ENCODE results near the gene PTPRN2.

The PTPRN2 gene

GRCh38 chr7:158270856-158271413 is 316.7 kb downstream of the PTPRN2 start:
- no peak overlapping the region for H3K27ac ChIP-seq (ENCODE audit: low read depth, low read length)
- no CpG with 5 or more reads among the region's 9 CpGs for WGBS (ENCODE audit: extremely low coverage, insufficient coverage, low lambda C conversion rate)
- no peak overlapping the region for H2BK5ac ChIP-seq (ENCODE audit: low read length)
- H3K79me2 ChIP-seq (ENCODE audit: control insufficient read depth, insufficient read depth, low read length), result no peaks in the 10 kb centered on the region
- H3K36me3 ChIP-seq (ENCODE audit: control insufficient read depth, insufficient read depth, low read length), result no peaks in the 10 kb centered on the region
- no peak overlapping the region for H3K9ac ChIP-seq (ENCODE audit: low read length)
- H3K56ac ChIP-seq (ENCODE audit: low read length), result no peak overlapping the region
- H3K27me3 ChIP-seq (ENCODE audit: insufficient read depth, low read length, poor library complexity), result no peaks in the 10 kb centered on the region
- H3K79me1 ChIP-seq (ENCODE audit: low read length), result no peaks in the 10 kb centered on the region
- no peak overlapping the region for H4K5ac ChIP-seq (ENCODE audit: low read length)
- H3K4ac ChIP-seq (ENCODE audit: low read depth, low read length), result no peak overlapping the region
- no peaks in the 10 kb centered on the region for H3K4me1 ChIP-seq (ENCODE audit: control insufficient read depth, low read depth, low read length)
- H3K4me2 ChIP-seq (ENCODE audit: low read length), result no peak overlapping the region
- H2BK15ac ChIP-seq (replicated peaks; ENCODE audit: low read depth), result no peak overlapping the region
- no peak overlapping the region for H4K8ac ChIP-seq (ENCODE audit: low read depth, low read length)
- no peak overlapping the region for H2AK5ac ChIP-seq (ENCODE audit: low read length)
- no peak overlapping the region for H3K23ac ChIP-seq (ENCODE audit: low read length)
- no peak for DNase-seq
- H3K18ac ChIP-seq (ENCODE audit: low read length), result no peak overlapping the region
- H3K4me3 ChIP-seq (ENCODE audit: low read length), result no peak overlapping the region
- no peak overlapping the region for H2BK120ac ChIP-seq (ENCODE audit: low read depth, low read length)

- H2BK120ac ChIP-seq (ENCODE audit: low read depth, low read length), result no peak overlapping the region
- WGBS (ENCODE audit: extremely low coverage, insufficient coverage, low lambda C conversion rate), result no CpG with 5 or more reads among the region's 13 CpGs
- H2BK15ac ChIP-seq (replicated peaks; ENCODE audit: low read depth), result no peak overlapping the region
These were observed 317.4 kb downstream of the PTPRN2 start for GRCh38 chr7:158270106-158270775.

GRCh38 chr7:158268816-158269535 is 318.6 kb downstream of the PTPRN2 start:
- no peak overlapping the region for H2BK5ac ChIP-seq (ENCODE audit: low read length)
- H3K36me3 ChIP-seq (ENCODE audit: control insufficient read depth, insufficient read depth, low read length), result no peaks in the 10 kb centered on the region
- H2BK15ac ChIP-seq (replicated peaks; ENCODE audit: low read depth), result no peak overlapping the region
- H3K9ac ChIP-seq (ENCODE audit: low read length), result no peak overlapping the region
- no peaks in the 10 kb centered on the region for H3K79me2 ChIP-seq (ENCODE audit: control insufficient read depth, insufficient read depth, low read length)
- H3K27me3 ChIP-seq (ENCODE audit: insufficient read depth, low read length, poor library complexity), result no peaks in the 10 kb centered on the region
- H3K4me2 ChIP-seq (ENCODE audit: low read length), result no peak overlapping the region
- H3K27ac ChIP-seq (ENCODE audit: low read depth, low read length), result no peak overlapping the region
- H3K4me3 ChIP-seq (ENCODE audit: low read length), result no peak overlapping the region
- no peak overlapping the region for H3K56ac ChIP-seq (ENCODE audit: low read length)
- no peak overlapping the region for H3K23ac ChIP-seq (ENCODE audit: low read length)
- no peak overlapping the region for H2AK5ac ChIP-seq (ENCODE audit: low read length)
- H3K4ac ChIP-seq (ENCODE audit: low read depth, low read length), result no peak overlapping the region
- WGBS (ENCODE audit: extremely low coverage, insufficient coverage, low lambda C conversion rate), result no CpG with 5 or more reads among the region's 28 CpGs
- no peak overlapping the region for H4K5ac ChIP-seq (ENCODE audit: low read length)
- no peak overlapping the region for H2BK120ac ChIP-seq (ENCODE audit: low read depth, low read length)
- H3K4me1 ChIP-seq (ENCODE audit: control insufficient read depth, low read depth, low read length), result no peaks in the 10 kb centered on the region
- no peak for DNase-seq
- no peak overlapping the region for H3K18ac ChIP-seq (ENCODE audit: low read length)
- no peaks in the 10 kb centered on the region for H3K79me1 ChIP-seq (ENCODE audit: low read length)
- no peak overlapping the region for H4K8ac ChIP-seq (ENCODE audit: low read depth, low read length)

More at GRCh38 chr7:158270106-158270775, 317.4 kb downstream of the PTPRN2 start:
- Histone ChIP-seq H3K27ac (ENCODE audit: low read depth, low read length) (no peak overlapping the region), H2AK5ac (ENCODE audit: low read length) (no peak overlapping the region), H3K56ac (ENCODE audit: low read length) (no peak overlapping the region), H3K36me3 (ENCODE audit: control insufficient read depth, insufficient read depth, low read length) (no peaks in the 10 kb centered on the region), H3K4ac (ENCODE audit: low read depth, low read length) (no peak overlapping the region), H4K8ac (ENCODE audit: low read depth, low read length) (no peak overlapping the region), H3K79me2 (ENCODE audit: control insufficient read depth, insufficient read depth, low read length) (no peaks in the 10 kb centered on the region), H2BK5ac (ENCODE audit: low read length) (no peak overlapping the region), H3K9ac (ENCODE audit: low read length) (no peak overlapping the region), H3K4me1 (ENCODE audit: control insufficient read depth, low read depth, low read length) (no peaks in the 10 kb centered on the region), H4K5ac (ENCODE audit: low read length) (no peak overlapping the region), H3K4me3 (ENCODE audit: low read length) (no peak overlapping the region), H3K79me1 (ENCODE audit: low read length) (no peaks in the 10 kb centered on the region), H3K18ac (ENCODE audit: low read length) (no peak overlapping the region), H3K4me2 (ENCODE audit: low read length) (no peak overlapping the region), H3K23ac (ENCODE audit: low read length) (no peak overlapping the region), H3K27me3 (ENCODE audit: insufficient read depth, low read length, poor library complexity) (no peaks in the 10 kb centered on the region)
- DNase-seq, result no peak

- Histone ChIP-seq H3K79me2 (ENCODE audit: control insufficient read depth, insufficient read depth, low read length) (no peaks in the 10 kb centered on the region), H3K4me2 (ENCODE audit: low read length) (no peak overlapping the region), H3K36me3 (ENCODE audit: control insufficient read depth, insufficient read depth, low read length) (no peaks in the 10 kb centered on the region), H3K18ac (ENCODE audit: low read length) (no peak overlapping the region), H2BK120ac (ENCODE audit: low read depth, low read length) (no peak overlapping the region), H3K23ac (ENCODE audit: low read length) (no peak overlapping the region), H2AK5ac (ENCODE audit: low read length) (no peak overlapping the region), H3K4me3 (ENCODE audit: low read length) (no peak overlapping the region), H4K8ac (ENCODE audit: low read depth, low read length) (no peak overlapping the region), H3K4ac (ENCODE audit: low read depth, low read length) (no peak overlapping the region), H3K56ac (ENCODE audit: low read length) (no peak overlapping the region), H2BK15ac (replicated peaks; ENCODE audit: low read depth) (no peak overlapping the region), H3K27ac (ENCODE audit: low read depth, low read length) (no peak overlapping the region), H4K5ac (ENCODE audit: low read length) (no peak overlapping the region), H2BK5ac (ENCODE audit: low read length) (no peak overlapping the region), H3K79me1 (ENCODE audit: low read length) (no peaks in the 10 kb centered on the region), H3K27me3 (ENCODE audit: insufficient read depth, low read length, poor library complexity) (no peaks in the 10 kb centered on the region), H3K4me1 (ENCODE audit: control insufficient read depth, low read depth, low read length) (no peaks in the 10 kb centered on the region), H3K9ac (ENCODE audit: low read length) (no peak overlapping the region)
- no peak for DNase-seq
- no CpG with 5 or more reads among the region's 29 CpGs for WGBS (ENCODE audit: extremely low coverage, insufficient coverage, low lambda C conversion rate)
These were observed 319.7 kb downstream of the PTPRN2 start for GRCh38 chr7:158267742-158268435.

GRCh38 chr7:158266817-158267741 is 320.5 kb downstream of the PTPRN2 start:
- Histone ChIP-seq H3K4me1 (ENCODE audit: control insufficient read depth, low read depth, low read length) (no peaks in the 10 kb centered on the region), H3K79me1 (ENCODE audit: low read length) (no peaks in the 10 kb centered on the region), H4K5ac (ENCODE audit: low read length) (no peak overlapping the region), H3K27me3 (ENCODE audit: insufficient read depth, low read length, poor library complexity) (no peaks in the 10 kb centered on the region), H2AK5ac (ENCODE audit: low read length) (no peak overlapping the region), H3K23ac (ENCODE audit: low read length) (no peak overlapping the region), H3K4ac (ENCODE audit: low read depth, low read length) (no peak overlapping the region), H3K18ac (ENCODE audit: low read length) (no peak overlapping the region), H3K27ac (ENCODE audit: low read depth, low read length) (no peak overlapping the region), H3K9ac (ENCODE audit: low read length) (no peak overlapping the region), H3K4me3 (ENCODE audit: low read length) (no peak overlapping the region), H3K79me2 (ENCODE audit: control insufficient read depth, insufficient read depth, low read length) (no peaks in the 10 kb centered on the region), H4K8ac (ENCODE audit: low read depth, low read length) (no peak overlapping the region), H2BK15ac (replicated peaks; ENCODE audit: low read depth) (no peak overlapping the region), H3K4me2 (ENCODE audit: low read length) (no peak overlapping the region), H2BK120ac (ENCODE audit: low read depth, low read length) (no peak overlapping the region), H3K36me3 (ENCODE audit: control insufficient read depth, insufficient read depth, low read length) (no peaks in the 10 kb centered on the region), H3K56ac (ENCODE audit: low read length) (no peak overlapping the region), H2BK5ac (ENCODE audit: low read length) (no peak overlapping the region)
- DNase-seq, result no peak
- WGBS (ENCODE audit: extremely low coverage, insufficient coverage, low lambda C conversion rate), result no CpG with 5 or more reads among the region's 30 CpGs
